IPS-11a (cell line): ENCODE measurements around the gene TRAPPC5.

ENCODE experiments used
- H3K4me3 ChIP-seq: one replicate; pipeline ENCODE4 v1.5.1; 2013; ENCODE audit warnings: low read depth, low read length, control low read depth

TRAPPC5 gene

GRCh38 chr19:7699003-7699402 is 18.4 kb downstream of the TRAPPC5 start:
- H3K4me3 ChIP-seq: no peak overlapping the region

- H3K4me3 ChIP-seq: no peak overlapping the region
Observed at GRCh38 chr19:7699417-7700401, 19.1 kb downstream of the TRAPPC5 start.

- no peak overlapping the region for H3K4me3 ChIP-seq
Observed at GRCh38 chr19:7701049-7701653, 20.5 kb downstream of the TRAPPC5 start.

GRCh38 chr19:7701654-7702457 is 21.2 kb downstream of the TRAPPC5 start, which contains the start of gene FCER2:
FCER2 (minus strand) TSS chr19:7702131; CDS start chr19:7699760, 2,371 bp downstream.
- no peak within 1 kb of the TSS for H3K4me3 ChIP-seq

GRCh38 chr19:7703332-7703731 is 22.7 kb downstream of the TRAPPC5 start:
- H3K4me3 ChIP-seq: no peak overlapping the region

- H3K4me3 ChIP-seq: no peak overlapping the region
Observed at GRCh38 chr19:7704280-7705060, 23.8 kb downstream of the TRAPPC5 start.

- no peak overlapping the region for H3K4me3 ChIP-seq
Observed at GRCh38 chr19:7705387-7706187, 25.0 kb downstream of the TRAPPC5 start.

- no peak overlapping the region for H3K4me3 ChIP-seq
Observed at GRCh38 chr19:7706188-7706954, 25.7 kb downstream of the TRAPPC5 start.

GRCh38 chr19:7706955-7707456 is 26.4 kb downstream of the TRAPPC5 start:
- H3K4me3 ChIP-seq: no peak overlapping the region

GRCh38 chr19:7709932-7710460 is 29.4 kb downstream of the TRAPPC5 start:
- no peak overlapping the region for H3K4me3 ChIP-seq

GRCh38 chr19:7710616-7711015 is 30.0 kb downstream of the TRAPPC5 start:
- no peak overlapping the region for H3K4me3 ChIP-seq

- H3K4me3 ChIP-seq: no peak overlapping the region
Observed at GRCh38 chr19:7715671-7716070, 35.0 kb downstream of the TRAPPC5 start.

- no peak overlapping the region for H3K4me3 ChIP-seq
Observed at GRCh38 chr19:7716762-7717161, 36.1 kb downstream of the TRAPPC5 start.

GRCh38 chr19:7718668-7719067 is 38.0 kb downstream of the TRAPPC5 start:
- H3K4me3 ChIP-seq: no peak overlapping the region

- H3K4me3 ChIP-seq: no peak overlapping the region
Observed at GRCh38 chr19:7720351-7720750, 39.7 kb downstream of the TRAPPC5 start.

- no peak overlapping the region for H3K4me3 ChIP-seq
Observed at GRCh38 chr19:7722231-7722651, 41.6 kb downstream of the TRAPPC5 start.

GRCh38 chr19:7725791-7726190 is 45.2 kb downstream of the TRAPPC5 start:
- no peak overlapping the region for H3K4me3 ChIP-seq

GRCh38 chr19:7729211-7729610 is 48.6 kb downstream of the TRAPPC5 start:
- no peak overlapping the region for H3K4me3 ChIP-seq
